Measurements from ENCODE around the gene GPR161. TPM values are rescaled to one million over a fixed set of nuclear protein-coding genes. Genes with fewer than 3 reads are reported as not detected.
A peak's percentile ranks its signal among the peaks of the same experiment; 100 is the strongest.
"Not testable (repeated sequence)": the region's sequence is repeated elsewhere in the genome, so short reads cannot be mapped to it uniquely, and the experiment has no call there.

The GPR161 gene
- polyA plus RNA-seq: 7.7 TPM
- long read RNA-seq, donor 1: 0 reads
- long read RNA-seq, donor 2: 0 reads
- long read RNA-seq, donor 3: 0 reads
- long read RNA-seq, donor 4: 0 reads
- long read RNA-seq, donor 5: 0 reads
- long read RNA-seq, donor 6: 0 reads
- long read RNA-seq, donor 7: 0 reads
- long read RNA-seq, donor 8, partial matches to known transcripts: 0 of 1 reads
- long read RNA-seq, donor 8, other reads (novel, unspliced or antisense): 0 of 1 reads
- long read RNA-seq, donor 9: 0 reads
- long read RNA-seq, donor 10: 0 reads
- long read RNA-seq, donor 11: 0 reads

- WGBS (ENCODE audit: insufficient coverage, low lambda C conversion rate): 0% methylated on average over 4 of the region's 86 CpGs
- Histone ChIP-seq H3K4me3 (ENCODE audit: low read length) (peak within 1 kb of the TSS; percentile 76), H3K36me3 (ENCODE audit: control insufficient read depth, insufficient read depth, low read length) (no peaks in the 10 kb centered on the region), H3K27me3 (ENCODE audit: control insufficient read depth, insufficient read depth, low read length) (no peaks in the 10 kb centered on the region), H3K9me3 (ENCODE audit: control insufficient read depth, low read depth, low read length) (no peaks in the 10 kb centered on the region), H3K4me1 (ENCODE audit: control insufficient read depth, insufficient read depth, low read length) (peaks cover 9% of the 10 kb centered on the region), H3K27ac (ENCODE audit: low read length) (peak within 1 kb of the TSS; percentile 67)
- peak in 1 of 2 donors; percentile 70 for DNase-seq
These were observed at the start of gene GPR161 for GRCh38 chr1:168136709-168137514. TSS of gene GPR161 (minus strand) at chr1:168136930. CDS start at chr1:168104850, 32,080 bp downstream.

- H3K4me3 ChIP-seq (ENCODE audit: low read length); H3K4me1 ChIP-seq (ENCODE audit: control insufficient read depth, insufficient read depth, low read length); DNase-seq; H3K27me3 ChIP-seq (ENCODE audit: control insufficient read depth, insufficient read depth, low read length); H3K36me3 ChIP-seq (ENCODE audit: control insufficient read depth, insufficient read depth, low read length); H3K9me3 ChIP-seq (ENCODE audit: control insufficient read depth, low read depth, low read length); H3K27ac ChIP-seq (ENCODE audit: low read length): not testable (repeated sequence)
- WGBS (ENCODE audit: insufficient coverage, low lambda C conversion rate): 96% methylated on average over 5 of the region's 15 CpGs
These were observed 44.5 kb upstream of the GPR161 start for GRCh38 chr1:168181063-168181720.

- DNase-seq: no peak
- 11% methylated on average over 1 of the region's 2 CpGs for WGBS (ENCODE audit: insufficient coverage, low lambda C conversion rate)
- Histone ChIP-seq H3K27ac (ENCODE audit: low read length) (peak overlapping the region; percentile 87), H3K36me3 (ENCODE audit: control insufficient read depth, insufficient read depth, low read length) (peaks cover under 1% of the 10 kb centered on the region), H3K4me3 (ENCODE audit: low read length) (peak overlapping the region; percentile 70), H3K9me3 (ENCODE audit: control insufficient read depth, low read depth, low read length) (no peaks in the 10 kb centered on the region), H3K27me3 (ENCODE audit: control insufficient read depth, insufficient read depth, low read length) (no peaks in the 10 kb centered on the region), H3K4me1 (ENCODE audit: control insufficient read depth, insufficient read depth, low read length) (peaks cover 5% of the 10 kb centered on the region)
These were observed 43.4 kb upstream of the GPR161 start for GRCh38 chr1:168180148-168180524.

GRCh38 chr1:168179438-168180147 is 42.9 kb upstream of the GPR161 start:
- peak in 1 of 2 donors; percentile 45 for DNase-seq
- Histone ChIP-seq H3K9me3 (ENCODE audit: control insufficient read depth, low read depth, low read length) (no peaks in the 10 kb centered on the region), H3K4me3 (ENCODE audit: low read length) (peak overlapping the region; percentile 70), H3K4me1 (ENCODE audit: control insufficient read depth, insufficient read depth, low read length) (peaks cover 5% of the 10 kb centered on the region), H3K36me3 (ENCODE audit: control insufficient read depth, insufficient read depth, low read length) (no peaks in the 10 kb centered on the region), H3K27ac (ENCODE audit: low read length) (peak overlapping the region; percentile 87), H3K27me3 (ENCODE audit: control insufficient read depth, insufficient read depth, low read length) (no peaks in the 10 kb centered on the region)
- 8% methylated on average over 2 of the region's 20 CpGs for WGBS (ENCODE audit: insufficient coverage, low lambda C conversion rate)

GRCh38 chr1:168178638-168179437 is 42.1 kb upstream of the GPR161 start, which contains the start of gene TIPRL:
TSS of gene TIPRL (plus strand) at chr1:168178962. CDS start at chr1:168179078, 116 bp downstream.
- no CpG with 5 or more reads among the region's 56 CpGs for WGBS (ENCODE audit: insufficient coverage, low lambda C conversion rate)
- Histone ChIP-seq H3K4me3 (ENCODE audit: low read length) (peak within 1 kb of the TSS; percentile 70), H3K27ac (ENCODE audit: low read length) (peak within 1 kb of the TSS; percentile 87), H3K4me1 (ENCODE audit: control insufficient read depth, insufficient read depth, low read length) (peaks cover 5% of the 10 kb centered on the region), H3K9me3 (ENCODE audit: control insufficient read depth, low read depth, low read length) (no peaks in the 10 kb centered on the region), H3K27me3 (ENCODE audit: control insufficient read depth, insufficient read depth, low read length) (no peaks in the 10 kb centered on the region), H3K36me3 (ENCODE audit: control insufficient read depth, insufficient read depth, low read length) (no peaks in the 10 kb centered on the region)
- peak; percentile 97 to 99 for DNase-seq

GRCh38 chr1:168178227-168178637 is 41.5 kb upstream of the GPR161 start:
- H3K4me1 ChIP-seq (ENCODE audit: control insufficient read depth, insufficient read depth, low read length): peaks cover 5% of the 10 kb centered on the region
- no peaks in the 10 kb centered on the region for H3K36me3 ChIP-seq (ENCODE audit: control insufficient read depth, insufficient read depth, low read length)
- peak overlapping the region; percentile 70 for H3K4me3 ChIP-seq (ENCODE audit: low read length)
- no peak for DNase-seq
- H3K27me3 ChIP-seq (ENCODE audit: control insufficient read depth, insufficient read depth, low read length): no peaks in the 10 kb centered on the region
- H3K27ac ChIP-seq (ENCODE audit: low read length): peak overlapping the region; percentile 87
- WGBS (ENCODE audit: insufficient coverage, low lambda C conversion rate): no CpG with 5 or more reads among the region's 5 CpGs
- no peaks in the 10 kb centered on the region for H3K9me3 ChIP-seq (ENCODE audit: control insufficient read depth, low read depth, low read length)

GRCh38 chr1:168172250-168172915 is 35.7 kb upstream of the GPR161 start:
- no peak overlapping the region for H3K4me3 ChIP-seq (ENCODE audit: low read length)
- no peak overlapping the region for H3K27ac ChIP-seq (ENCODE audit: low read length)
- no peaks in the 10 kb centered on the region for H3K27me3 ChIP-seq (ENCODE audit: control insufficient read depth, insufficient read depth, low read length)
- no peak for DNase-seq
- no peaks in the 10 kb centered on the region for H3K4me1 ChIP-seq (ENCODE audit: control insufficient read depth, insufficient read depth, low read length)
- no peaks in the 10 kb centered on the region for H3K9me3 ChIP-seq (ENCODE audit: control insufficient read depth, low read depth, low read length)
- no CpG with 5 or more reads among the region's 3 CpGs for WGBS (ENCODE audit: insufficient coverage, low lambda C conversion rate)
- H3K36me3 ChIP-seq (ENCODE audit: control insufficient read depth, insufficient read depth, low read length): no peaks in the 10 kb centered on the region

GRCh38 chr1:168170564-168171508 is 34.1 kb upstream of the GPR161 start:
- Histone ChIP-seq H3K27ac (ENCODE audit: low read length) (no peak overlapping the region), H3K9me3 (ENCODE audit: control insufficient read depth, low read depth, low read length) (no peaks in the 10 kb centered on the region), H3K36me3 (ENCODE audit: control insufficient read depth, insufficient read depth, low read length) (no peaks in the 10 kb centered on the region), H3K4me3 (ENCODE audit: low read length) (no peak overlapping the region), H3K4me1 (ENCODE audit: control insufficient read depth, insufficient read depth, low read length) (no peaks in the 10 kb centered on the region), H3K27me3 (ENCODE audit: control insufficient read depth, insufficient read depth, low read length) (no peaks in the 10 kb centered on the region)
- no CpG with 5 or more reads among the region's 7 CpGs for WGBS (ENCODE audit: insufficient coverage, low lambda C conversion rate)
- DNase-seq: no peak

Measured in large intestine (tissue), 12 donors.